Muscle layer of colon (tissue), 2 donors: ENCODE results near the gene EZH1.

Experiments used
- H3K27ac ChIP-seq: one replicate; pipeline ENCODE4 v1.7.0; 2013; ENCODE audit warnings: low read depth, mild to moderate bottlenecking, low read length, moderate library complexity
- H3K27me3 ChIP-seq, 2 donors: one replicate each; pipeline ENCODE4 v1.7.0; 2013; ENCODE audit warnings: low read length in 2 of 2, mild to moderate bottlenecking in 2 of 2; ENCODE audit not compliant: insufficient read depth in 2 of 2, control insufficient read depth in 1 of 2
- H3K36me3 ChIP-seq: one replicate; pipeline ENCODE4 v1.7.0; 2013; ENCODE audit warnings: mild to moderate bottlenecking, low read length; ENCODE audit not compliant: insufficient read depth
- H3K4me1 ChIP-seq: one replicate; pipeline ENCODE4 v1.7.0; 2013; ENCODE audit warnings: mild to moderate bottlenecking, low read length; ENCODE audit not compliant: insufficient read depth
- H3K4me3 ChIP-seq, 2 donors: one replicate each; pipeline ENCODE4 v1.7.0; 2013; ENCODE audit warnings: low read length in 2 of 2, low read depth in 1 of 2, mild to moderate bottlenecking in 1 of 2, moderate library complexity in 1 of 2
- H3K9ac ChIP-seq: one replicate; pipeline ENCODE4 v1.7.0; 2013; ENCODE audit warnings: low read length
- H3K9me3 ChIP-seq: one replicate; pipeline ENCODE4 v1.7.0; 2013; ENCODE audit warnings: mild to moderate bottlenecking, low read length
- donor health status: abdominal sarcoma.
- donor health status: Adenocarcinoma of cecum.

EZH1 gene

DNA sequence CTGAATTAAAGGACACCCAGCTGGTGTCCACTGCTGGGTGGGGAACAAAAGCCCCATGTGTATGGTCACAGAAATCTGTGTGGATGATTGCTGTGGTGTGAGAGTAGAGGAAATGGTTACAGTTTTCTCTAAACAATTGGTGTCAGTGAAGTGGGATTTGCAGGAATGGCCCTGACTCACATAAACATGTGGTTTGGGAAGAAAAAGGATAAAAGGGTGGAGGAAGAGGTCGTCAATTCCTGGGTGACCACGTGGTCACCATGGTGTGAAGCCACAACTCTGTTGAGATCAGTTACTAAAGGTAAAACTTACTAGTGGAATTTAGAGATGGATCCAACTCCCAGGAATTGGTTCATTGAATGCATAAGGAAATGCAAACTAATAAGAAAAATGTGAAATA lies 89.3 kb downstream of the EZH1 start:
- peaks cover 5% of the 10 kb centered on the region for H3K4me1 ChIP-seq
- no peaks in the 10 kb centered on the region for H3K9me3 ChIP-seq
- H3K27me3 ChIP-seq, result no peaks in the 10 kb centered on the region
- no peak overlapping the region for H3K27ac ChIP-seq
- no peak overlapping the region for H3K4me3 ChIP-seq
- H3K9ac ChIP-seq, result no peak overlapping the region
- no peaks in the 10 kb centered on the region for H3K36me3 ChIP-seq

DNA sequence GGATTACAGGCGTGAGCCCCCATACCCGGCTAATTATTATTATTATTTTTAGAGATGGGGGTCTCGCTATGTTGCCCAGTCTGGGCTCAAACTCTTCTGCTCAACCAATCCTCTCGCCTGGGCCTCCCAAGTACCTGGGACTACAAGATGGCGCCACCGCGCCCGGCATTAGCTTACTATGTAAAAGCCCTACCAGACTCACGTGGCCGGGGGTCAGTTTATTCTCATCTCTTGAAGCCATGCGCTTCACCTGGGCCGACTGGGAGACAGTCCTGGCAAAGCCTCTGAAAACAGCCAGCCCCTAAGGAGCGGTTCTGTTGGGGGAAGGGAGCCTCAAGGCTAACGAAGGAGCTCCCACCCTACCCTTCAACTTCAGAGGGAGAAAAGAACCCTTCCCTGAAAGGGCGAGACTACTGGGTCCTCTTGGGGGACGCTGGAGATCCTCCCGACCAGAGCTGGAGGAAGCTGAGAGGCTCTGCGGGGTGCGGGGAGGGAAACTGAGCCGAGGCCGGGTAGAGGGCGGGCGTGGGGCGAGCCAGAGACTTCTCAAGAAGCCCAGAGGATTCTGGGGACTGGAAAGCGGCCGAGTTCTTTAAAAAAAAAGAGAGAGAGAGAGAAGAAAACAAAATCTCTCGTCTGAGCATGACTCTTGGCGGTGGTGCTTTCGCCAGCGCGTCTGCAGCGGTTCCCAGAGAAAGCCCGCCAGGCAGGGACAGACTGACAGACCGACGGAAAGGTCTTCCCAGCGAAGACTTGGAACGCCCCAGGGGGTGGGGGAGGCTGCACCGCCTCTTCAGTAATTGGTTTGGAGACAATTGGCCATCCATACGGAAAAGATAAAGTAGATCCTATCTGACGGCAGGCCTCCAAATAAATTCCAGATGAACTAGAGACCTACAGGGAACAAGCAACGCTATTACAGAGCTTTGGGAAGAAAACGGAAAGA lies 91.4 kb downstream of the EZH1 start:
- no peaks in the 10 kb centered on the region for H3K9me3 ChIP-seq
- H3K9ac ChIP-seq, result peak overlapping the region; percentile 25
- H3K27me3 ChIP-seq, result no peaks in the 10 kb centered on the region
- no peaks in the 10 kb centered on the region for H3K4me1 ChIP-seq
- no peaks in the 10 kb centered on the region for H3K36me3 ChIP-seq
- H3K4me3 ChIP-seq, result peak overlapping the region; percentile 16 to 54
- H3K27ac ChIP-seq, result peak overlapping the region; percentile 79

DNA sequence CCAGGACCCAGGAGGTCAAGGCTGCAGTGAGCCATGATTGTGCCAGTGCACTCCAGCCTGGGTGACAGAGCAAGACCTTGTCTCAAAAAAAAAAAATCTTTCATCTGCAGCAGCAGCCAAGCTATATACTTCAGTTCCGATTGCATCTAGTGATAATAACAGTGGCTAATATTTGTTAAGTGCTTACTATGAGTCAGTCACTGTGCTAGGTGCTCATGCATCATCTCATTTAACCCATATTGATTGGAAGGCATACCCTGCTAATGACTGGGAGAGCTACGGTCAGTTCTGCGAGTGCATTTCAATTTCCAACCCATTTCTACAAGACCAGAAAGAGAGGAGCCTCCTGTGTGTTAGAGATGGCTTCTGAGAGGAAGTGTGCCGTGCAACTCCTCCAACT lies 93.4 kb downstream of the EZH1 start:
- Histone ChIP-seq H3K9ac (no peak overlapping the region), H3K36me3 (no peaks in the 10 kb centered on the region), H3K4me3 (no peak overlapping the region), H3K27me3 (no peaks in the 10 kb centered on the region), H3K9me3 (no peaks in the 10 kb centered on the region), H3K27ac (no peak overlapping the region), H3K4me1 (no peaks in the 10 kb centered on the region)
